ENCODE data around the gene TNFSF12.

The TNFSF12 gene

GRCh38 chr17:7548585-7549400 lies at the start of gene TNFSF12:
Gene TNFSF12, plus strand, starts transcription at chr17:7549058. Its CDS starts 96 bp downstream, at chr17:7549154.
- peak; percentile 37 to 52 for DNase-seq

GRCh38 chr17:7499161-7499560 lies 49.7 kb upstream of the TNFSF12 start:
- DNase-seq, result no peak

- no peak for DNase-seq
Measured at GRCh38 chr17:7501729-7502128, 47.1 kb upstream of the TNFSF12 start.

GRCh38 chr17:7502171-7502847 lies 46.5 kb upstream of the TNFSF12 start:
- DNase-seq, result no peak

GRCh38 chr17:7502987-7503386 lies 45.9 kb upstream of the TNFSF12 start:
- no peak for DNase-seq

DNA sequence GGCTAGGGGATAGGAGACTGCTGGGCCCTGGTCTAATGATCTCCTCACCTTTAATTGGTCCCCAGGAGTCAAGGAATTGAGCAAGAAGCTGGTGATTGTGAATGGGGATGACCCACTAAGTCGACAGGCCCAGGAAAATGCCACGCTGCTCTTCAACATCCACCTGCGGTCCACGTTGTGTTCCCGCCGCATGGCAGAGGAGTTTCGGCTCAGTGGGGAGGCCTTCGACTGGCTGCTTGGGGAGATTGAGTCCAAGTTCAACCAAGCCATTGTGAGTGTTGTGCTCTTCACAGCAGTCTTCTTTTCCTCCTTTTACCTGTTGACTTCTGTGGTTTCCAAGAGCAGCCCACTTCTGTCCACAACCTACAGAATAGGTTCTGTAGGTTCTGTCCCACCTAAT lies 45.3 kb upstream of the TNFSF12 start:
- DNase-seq, result no peak

DNA sequence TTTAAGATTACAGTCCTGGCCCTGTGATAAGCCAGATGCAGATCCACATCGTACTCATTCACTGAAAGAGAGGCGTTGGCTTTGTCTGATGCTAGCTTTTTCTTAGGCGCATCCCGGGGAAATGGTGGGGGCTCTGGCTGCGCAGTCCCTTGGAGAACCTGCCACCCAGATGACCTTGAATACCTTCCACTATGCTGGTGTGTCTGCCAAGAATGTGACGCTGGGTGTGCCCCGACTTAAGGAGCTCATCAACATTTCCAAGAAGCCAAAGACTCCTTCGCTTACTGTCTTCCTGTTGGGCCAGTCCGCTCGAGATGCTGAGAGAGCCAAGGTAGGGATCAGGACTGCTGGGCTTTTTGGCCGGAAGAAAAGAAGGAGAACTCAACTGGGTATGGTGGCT lies 40.7 kb upstream of the TNFSF12 start:
- no peak for DNase-seq

GRCh38 chr17:7508846-7509245 lies 40.0 kb upstream of the TNFSF12 start:
- DNase-seq, result no peak

DNA sequence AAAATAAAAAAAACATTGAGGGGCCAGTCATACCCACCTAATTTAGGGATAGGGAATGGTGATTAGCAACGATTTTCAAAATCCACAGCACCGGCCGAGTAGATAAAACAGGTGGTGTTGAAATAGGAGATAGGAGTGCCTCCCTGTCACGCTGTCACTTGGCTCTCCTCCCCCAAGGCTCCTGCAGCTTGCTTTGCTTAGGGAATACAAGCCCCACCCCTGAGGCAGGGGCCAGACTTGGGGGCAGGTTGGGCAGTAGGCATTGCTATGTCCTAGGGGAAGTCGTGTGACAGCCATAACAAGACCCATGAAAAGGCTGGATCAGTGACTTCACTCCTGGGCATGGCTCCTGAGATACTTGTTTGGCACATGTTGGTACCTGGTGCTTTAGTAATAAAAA lies 38.9 kb upstream of the TNFSF12 start:
- no peak for DNase-seq

DNA sequence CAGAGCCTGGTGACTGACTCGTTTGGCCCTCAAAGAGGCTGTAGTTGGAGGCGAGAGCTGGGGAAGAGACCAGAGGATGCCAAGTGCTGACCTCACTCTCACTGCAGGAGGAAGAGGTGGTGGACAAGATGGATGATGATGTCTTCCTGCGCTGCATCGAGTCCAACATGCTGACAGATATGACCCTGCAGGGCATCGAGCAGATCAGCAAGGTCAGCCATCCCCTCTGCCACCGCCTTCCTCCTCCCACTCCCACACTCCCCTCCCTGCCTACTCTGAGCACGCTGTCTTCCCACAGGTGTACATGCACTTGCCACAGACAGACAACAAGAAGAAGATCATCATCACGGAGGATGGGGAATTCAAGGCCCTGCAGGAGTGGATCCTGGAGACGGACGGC lies 37.8 kb upstream of the TNFSF12 start:
- DNase-seq, result no peak

DNA sequence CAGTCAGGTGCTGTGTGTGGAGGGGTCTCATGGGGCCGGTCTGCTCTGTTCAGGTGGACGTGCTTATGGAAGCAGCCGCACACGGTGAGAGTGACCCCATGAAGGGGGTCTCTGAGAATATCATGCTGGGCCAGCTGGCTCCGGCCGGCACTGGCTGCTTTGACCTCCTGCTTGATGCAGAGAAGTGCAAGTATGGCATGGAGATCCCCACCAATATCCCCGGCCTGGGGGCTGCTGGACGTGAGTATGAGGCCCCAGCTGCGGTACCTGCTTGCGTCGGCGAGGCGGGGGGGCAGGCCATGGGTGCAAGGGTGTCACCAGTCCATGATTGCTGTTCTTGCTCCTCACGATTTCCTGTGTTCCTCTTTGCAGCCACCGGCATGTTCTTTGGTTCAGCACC lies 36.8 kb upstream of the TNFSF12 start:
- no peak for DNase-seq

DNA sequence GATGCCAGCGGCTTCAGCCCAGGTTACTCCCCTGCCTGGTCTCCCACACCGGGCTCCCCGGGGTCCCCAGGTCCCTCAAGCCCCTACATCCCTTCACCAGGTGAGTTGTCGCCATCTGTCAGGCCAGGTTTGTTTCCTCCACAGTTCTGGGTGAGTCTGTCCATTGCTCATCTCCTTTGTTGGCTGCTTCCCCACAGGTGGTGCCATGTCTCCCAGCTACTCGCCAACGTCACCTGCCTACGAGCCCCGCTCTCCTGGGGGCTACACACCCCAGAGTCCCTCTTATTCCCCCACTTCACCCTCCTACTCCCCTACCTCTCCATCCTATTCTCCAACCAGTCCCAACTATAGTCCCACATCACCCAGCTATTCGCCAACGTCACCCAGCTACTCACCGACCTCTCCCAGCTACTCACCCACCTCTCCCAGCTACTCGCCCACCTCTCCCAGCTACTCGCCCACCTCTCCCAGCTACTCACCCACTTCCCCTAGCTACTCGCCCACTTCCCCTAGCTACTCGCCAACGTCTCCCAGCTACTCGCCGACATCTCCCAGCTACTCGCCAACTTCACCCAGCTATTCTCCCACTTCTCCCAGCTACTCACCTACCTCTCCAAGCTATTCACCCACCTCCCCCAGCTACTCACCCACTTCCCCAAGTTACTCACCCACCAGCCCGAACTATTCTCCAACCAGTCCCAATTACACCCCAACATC lies 35.9 kb upstream of the TNFSF12 start:
- no peak for DNase-seq

- peak in 1 of 2 experiments; percentile 34 for DNase-seq
Measured at GRCh38 chr17:7513850-7514419, 34.9 kb upstream of the TNFSF12 start.

GRCh38 chr17:7515911-7516610 lies 32.8 kb upstream of the TNFSF12 start:
- no peak for DNase-seq

GRCh38 chr17:7523033-7523432 lies 25.8 kb upstream of the TNFSF12 start:
- peak; percentile 24 to 30 for DNase-seq

DNA sequence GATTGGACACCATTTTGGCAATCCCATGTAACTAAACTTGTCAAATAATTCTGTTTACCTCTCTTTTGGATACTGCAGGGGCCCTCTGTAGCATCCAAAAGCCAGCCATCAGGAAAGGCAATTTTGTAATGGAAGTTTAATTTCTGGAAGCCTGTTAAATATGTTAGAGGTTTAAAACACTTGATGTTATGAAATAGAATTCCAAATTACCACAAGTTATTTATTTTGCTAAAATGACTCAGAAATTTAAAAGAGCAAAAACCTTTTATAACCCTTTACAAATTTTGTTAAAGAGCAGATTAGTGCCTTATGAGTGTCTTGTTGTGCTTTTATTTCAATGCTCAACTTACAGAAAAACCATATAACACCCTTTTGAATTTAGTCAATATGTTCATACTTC lies 20.0 kb upstream of the TNFSF12 start:
- DNase-seq, result no peak

- no peak for DNase-seq
Measured at GRCh38 chr17:7530023-7530900, 18.6 kb upstream of the TNFSF12 start.

DNA sequence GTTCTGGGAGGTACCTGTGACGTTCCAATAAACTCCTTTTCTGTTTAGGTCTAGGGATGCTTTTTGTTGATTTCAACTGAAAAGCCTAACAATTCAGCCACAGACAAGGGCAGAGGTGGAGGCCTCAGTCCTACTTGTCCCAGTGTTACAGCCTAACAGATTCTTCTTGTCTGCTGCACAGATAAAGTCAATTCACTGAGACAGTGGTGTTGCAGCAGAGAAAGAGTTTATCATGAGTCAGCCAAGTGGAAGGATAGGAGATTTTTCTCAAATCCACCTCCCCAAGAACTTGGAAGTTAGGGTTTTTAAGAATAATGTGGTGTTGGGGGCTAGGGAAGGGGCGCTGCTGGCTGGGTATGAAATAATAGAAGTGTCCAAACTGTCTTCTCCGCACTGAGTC lies 10.8 kb upstream of the TNFSF12 start:
- DNase-seq, result no peak

GRCh38 chr17:7538891-7539545 lies 9.8 kb upstream of the TNFSF12 start:
- DNase-seq, result no peak

DNA sequence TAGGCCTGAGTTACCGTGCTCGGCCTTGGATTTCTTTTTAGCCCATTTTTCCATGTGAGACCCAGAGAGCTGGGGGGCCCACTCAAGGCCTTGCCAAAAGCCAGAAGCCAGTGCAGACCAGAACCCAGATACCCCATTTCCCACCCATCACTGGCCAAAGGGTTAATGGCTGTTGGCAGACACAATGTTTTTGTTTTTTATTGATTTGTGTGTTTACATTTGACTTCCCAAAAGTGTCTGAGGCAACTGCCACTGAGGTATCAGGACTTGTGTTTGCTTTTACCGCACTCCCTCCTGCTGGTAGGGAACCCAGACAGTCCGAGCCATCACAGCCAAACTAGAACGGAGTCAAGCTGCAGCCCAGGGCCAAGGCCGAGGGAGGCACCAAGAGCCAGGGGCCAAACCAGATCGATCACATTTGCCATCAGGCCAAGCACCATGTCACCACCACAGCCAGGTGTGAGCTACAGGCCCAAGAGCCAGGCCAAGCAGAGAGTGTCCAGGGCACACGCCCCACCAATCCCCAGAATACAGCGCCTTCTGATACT lies 7.7 kb upstream of the TNFSF12 start:
- DNase-seq, result no peak

DNA sequence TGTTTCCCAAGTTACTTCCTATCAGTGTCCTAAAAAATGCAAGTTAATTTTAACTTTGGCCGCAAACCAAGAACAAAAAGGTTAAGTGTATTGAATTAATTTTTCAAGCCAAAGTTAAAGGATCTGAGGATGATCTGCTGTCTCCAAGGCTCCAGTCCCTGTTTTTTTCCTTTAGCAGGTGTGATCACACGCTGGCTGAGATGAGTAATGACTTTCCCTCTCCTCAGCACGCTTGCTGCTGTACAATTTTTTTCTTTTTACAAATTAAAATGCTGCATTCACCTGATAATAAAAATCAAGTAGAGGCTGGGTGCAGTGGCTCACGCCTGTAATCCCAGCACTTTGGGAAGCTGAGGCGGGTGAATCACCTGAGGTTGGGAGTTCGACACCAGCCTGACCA lies 3.9 kb upstream of the TNFSF12 start:
- DNase-seq, result no peak

All from stimulated activated CD4-positive, alpha-beta T cell treated with anti-CD3 and anti-CD28 coated beads, Interleukin-4, amount 100 ng/mL, for 4 hours (primary cell).